ENCODE results near the gene NMRK1.

The NMRK1 gene

DNA sequence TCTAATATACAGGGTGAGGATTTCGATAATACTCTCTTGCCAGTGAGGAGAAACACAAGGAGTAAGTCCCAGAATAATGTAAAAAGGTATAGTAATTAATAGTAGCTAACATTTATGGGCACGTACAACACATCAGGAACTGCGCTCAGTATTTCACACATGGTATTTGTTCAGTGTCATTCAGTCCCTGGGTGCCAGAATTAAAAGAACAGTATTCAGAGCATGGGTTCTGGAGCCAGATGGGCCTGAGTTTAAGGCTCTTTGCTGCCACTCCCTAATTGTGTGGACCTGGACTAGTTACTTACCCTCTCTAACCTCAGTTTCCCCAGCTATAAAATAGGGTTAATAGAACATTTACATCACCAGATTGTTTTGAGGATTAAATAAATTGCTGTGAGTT, 16.7 kb upstream of the NMRK1 start:
- H3K27ac ChIP-seq (ENCODE audit: low read depth in 2 of 2, low read length in 2 of 2): no peak overlapping the region
- no peaks in the 10 kb centered on the region for H3K4me1 ChIP-seq (ENCODE audit: control insufficient read depth in 2 of 2, insufficient read depth in 2 of 2, low read length in 2 of 2)
- no peak overlapping the region for H3K9ac ChIP-seq (ENCODE audit: low read depth in 1 of 2, low read length in 2 of 2)
- no peaks in the 10 kb centered on the region for H3K9me3 ChIP-seq (ENCODE audit: control insufficient read depth in 2 of 2, low read length in 2 of 2)
- no peaks in the 10 kb centered on the region for H3K27me3 ChIP-seq (ENCODE audit: control insufficient read depth in 2 of 2, insufficient read depth in 2 of 2, low read length in 2 of 2)
- H3K4me3 ChIP-seq (ENCODE audit: low read length in 2 of 2): no peak overlapping the region
- H3K36me3 ChIP-seq (ENCODE audit: control insufficient read depth in 2 of 2, insufficient read depth in 2 of 2, low read length in 2 of 2): no peaks in the 10 kb centered on the region

DNA sequence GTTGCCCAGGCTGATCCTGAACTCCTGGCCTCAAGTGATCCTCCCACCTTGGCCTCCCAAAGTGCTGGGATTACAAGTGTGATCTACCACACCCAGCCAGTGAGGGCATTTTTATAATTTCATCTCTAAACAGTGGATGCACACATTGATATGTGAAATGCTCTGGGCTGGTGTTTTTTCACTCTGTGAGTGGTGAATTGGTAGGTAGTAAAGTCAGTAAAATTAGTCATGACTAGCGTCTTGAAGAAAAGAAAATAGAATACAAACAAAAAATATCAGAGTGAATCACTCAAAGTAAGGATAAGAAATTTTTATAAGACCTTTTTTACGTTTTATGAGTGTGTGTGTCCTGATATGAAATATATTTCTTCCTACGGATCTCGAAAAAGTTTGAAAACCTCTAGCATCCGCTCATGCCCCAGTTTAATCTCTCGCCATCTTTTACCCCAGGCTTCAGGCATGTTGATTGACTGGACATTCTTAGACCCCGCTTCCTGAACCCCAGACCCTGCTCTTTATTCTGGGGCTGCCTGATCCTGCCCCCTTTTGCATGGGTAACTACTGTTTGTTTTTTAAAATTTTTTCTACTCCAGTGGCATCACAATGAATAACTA, 14.3 kb upstream of the NMRK1 start:
- H3K4me3 ChIP-seq (ENCODE audit: low read length in 2 of 2): no peak overlapping the region
- no peaks in the 10 kb centered on the region for H3K4me1 ChIP-seq (ENCODE audit: control insufficient read depth in 2 of 2, insufficient read depth in 2 of 2, low read length in 2 of 2)
- H3K9ac ChIP-seq (ENCODE audit: low read depth in 1 of 2, low read length in 2 of 2): no peak overlapping the region
- peaks cover 0 to 2% of the 10 kb centered on the region in 2 donors for H3K36me3 ChIP-seq (ENCODE audit: control insufficient read depth in 2 of 2, insufficient read depth in 2 of 2, low read length in 2 of 2)
- no peaks in the 10 kb centered on the region for H3K9me3 ChIP-seq (ENCODE audit: control insufficient read depth in 2 of 2, low read length in 2 of 2)
- no peaks in the 10 kb centered on the region for H3K27me3 ChIP-seq (ENCODE audit: control insufficient read depth in 2 of 2, insufficient read depth in 2 of 2, low read length in 2 of 2)
- H3K27ac ChIP-seq (ENCODE audit: low read depth in 2 of 2, low read length in 2 of 2): no peak overlapping the region

DNA sequence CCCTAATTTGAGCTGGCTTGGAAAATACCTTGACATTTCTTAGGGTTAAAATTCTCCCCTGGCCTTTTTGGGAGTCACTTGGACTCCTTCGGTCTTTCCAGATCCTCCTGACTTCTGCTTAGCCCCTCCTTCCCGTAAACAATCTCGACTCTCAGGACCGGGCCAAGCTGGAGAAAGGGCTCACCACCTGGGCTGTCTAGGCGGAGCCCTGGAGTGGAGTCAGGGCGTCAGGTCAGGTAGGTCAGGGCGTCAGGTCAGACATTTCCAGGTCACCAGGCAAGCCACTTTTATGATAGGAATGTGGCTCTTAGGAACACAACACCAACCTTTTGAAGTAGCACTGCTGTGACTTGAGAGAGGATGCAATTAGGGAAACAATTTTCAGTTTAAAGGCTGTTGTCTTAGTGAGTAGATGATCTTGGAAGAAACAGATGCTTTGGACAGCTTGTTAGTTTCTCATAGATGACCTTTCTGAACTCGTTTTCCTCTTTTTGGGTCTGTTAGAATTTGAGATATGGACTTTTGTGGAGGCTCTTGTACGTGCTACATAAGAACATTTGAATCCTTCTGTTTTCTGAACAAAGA, 13.1 kb upstream of the NMRK1 start:
- no peak overlapping the region for H3K4me3 ChIP-seq (ENCODE audit: low read length in 2 of 2)
- no peaks in the 10 kb centered on the region for H3K27me3 ChIP-seq (ENCODE audit: control insufficient read depth in 2 of 2, insufficient read depth in 2 of 2, low read length in 2 of 2)
- H3K27ac ChIP-seq (ENCODE audit: low read depth in 2 of 2, low read length in 2 of 2): no peak overlapping the region
- no peaks in the 10 kb centered on the region for H3K9me3 ChIP-seq (ENCODE audit: control insufficient read depth in 2 of 2, low read length in 2 of 2)
- no peak overlapping the region for H3K9ac ChIP-seq (ENCODE audit: low read depth in 1 of 2, low read length in 2 of 2)
- peaks cover 0 to 2% of the 10 kb centered on the region in 2 donors for H3K36me3 ChIP-seq (ENCODE audit: control insufficient read depth in 2 of 2, insufficient read depth in 2 of 2, low read length in 2 of 2)
- no peaks in the 10 kb centered on the region for H3K4me1 ChIP-seq (ENCODE audit: control insufficient read depth in 2 of 2, insufficient read depth in 2 of 2, low read length in 2 of 2)

DNA sequence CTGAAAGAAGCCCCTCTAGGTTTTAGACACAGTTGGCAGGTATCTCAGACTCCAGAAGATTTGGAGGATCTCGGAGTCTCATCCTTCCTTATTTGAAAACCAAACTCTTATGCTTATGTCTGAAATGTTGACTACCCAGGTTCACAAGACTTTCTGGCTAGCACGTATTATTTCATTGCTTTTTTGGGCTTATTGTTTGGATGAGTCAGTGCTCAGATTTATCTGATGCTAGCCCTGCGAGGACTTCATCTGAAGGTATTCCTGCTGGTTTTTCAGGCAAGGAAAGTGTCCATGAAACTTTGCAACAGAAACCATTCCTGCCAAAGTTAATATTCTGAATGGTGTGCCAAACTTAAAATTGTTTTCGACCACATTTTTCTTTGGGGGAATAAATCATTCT, 8.8 kb upstream of the NMRK1 start:
- Histone ChIP-seq H3K27ac (ENCODE audit: low read depth in 2 of 2, low read length in 2 of 2) (no peak overlapping the region), H3K9ac (ENCODE audit: low read depth in 1 of 2, low read length in 2 of 2) (no peak overlapping the region)

DNA sequence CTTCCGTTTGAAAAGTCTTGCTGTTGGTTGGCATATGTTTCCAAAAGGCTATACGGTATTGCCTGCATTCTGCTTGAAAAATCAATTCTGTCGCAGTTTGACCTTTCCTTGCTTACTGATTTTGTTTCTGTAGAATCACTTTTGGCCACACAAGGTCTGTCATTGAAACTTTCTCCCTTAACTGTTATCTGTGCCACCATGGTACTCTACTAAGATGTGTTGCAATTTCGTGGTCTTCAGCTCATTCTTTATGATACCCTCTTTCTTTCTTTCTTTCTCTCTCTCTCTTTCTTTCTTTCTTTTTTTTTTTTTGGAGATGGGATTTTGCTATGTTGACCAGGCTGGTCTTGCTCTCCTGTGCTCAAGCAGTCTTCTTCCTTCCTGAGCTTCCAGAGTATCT, 4.8 kb upstream of the NMRK1 start:
- Histone ChIP-seq H3K36me3 (ENCODE audit: control insufficient read depth in 2 of 2, insufficient read depth in 2 of 2, low read length in 2 of 2) (no peaks in the 10 kb centered on the region), H3K9me3 (ENCODE audit: control insufficient read depth in 2 of 2, low read length in 2 of 2) (no peaks in the 10 kb centered on the region), H3K27ac (ENCODE audit: low read depth in 2 of 2, low read length in 2 of 2) (no peak overlapping the region), H3K9ac (ENCODE audit: low read depth in 1 of 2, low read length in 2 of 2) (no peak overlapping the region), H3K4me3 (ENCODE audit: low read length in 2 of 2) (no peak overlapping the region), H3K4me1 (ENCODE audit: control insufficient read depth in 2 of 2, insufficient read depth in 2 of 2, low read length in 2 of 2) (peaks cover 5 to 11% of the 10 kb centered on the region in 2 donors), H3K27me3 (ENCODE audit: control insufficient read depth in 2 of 2, insufficient read depth in 2 of 2, low read length in 2 of 2) (no peaks in the 10 kb centered on the region)

More for the DNA sequence above, 8.8 kb upstream of the NMRK1 start:
- H3K4me3 ChIP-seq (ENCODE audit: low read length in 2 of 2): no peak overlapping the region
- H3K9me3 ChIP-seq (ENCODE audit: control insufficient read depth in 2 of 2, low read length in 2 of 2): no peaks in the 10 kb centered on the region
- no peaks in the 10 kb centered on the region for H3K27me3 ChIP-seq (ENCODE audit: control insufficient read depth in 2 of 2, insufficient read depth in 2 of 2, low read length in 2 of 2)
- peaks cover 0 to 2% of the 10 kb centered on the region in 2 donors for H3K36me3 ChIP-seq (ENCODE audit: control insufficient read depth in 2 of 2, insufficient read depth in 2 of 2, low read length in 2 of 2)
- peaks cover 3 to 5% of the 10 kb centered on the region in 2 donors for H3K4me1 ChIP-seq (ENCODE audit: control insufficient read depth in 2 of 2, insufficient read depth in 2 of 2, low read length in 2 of 2)

DNA sequence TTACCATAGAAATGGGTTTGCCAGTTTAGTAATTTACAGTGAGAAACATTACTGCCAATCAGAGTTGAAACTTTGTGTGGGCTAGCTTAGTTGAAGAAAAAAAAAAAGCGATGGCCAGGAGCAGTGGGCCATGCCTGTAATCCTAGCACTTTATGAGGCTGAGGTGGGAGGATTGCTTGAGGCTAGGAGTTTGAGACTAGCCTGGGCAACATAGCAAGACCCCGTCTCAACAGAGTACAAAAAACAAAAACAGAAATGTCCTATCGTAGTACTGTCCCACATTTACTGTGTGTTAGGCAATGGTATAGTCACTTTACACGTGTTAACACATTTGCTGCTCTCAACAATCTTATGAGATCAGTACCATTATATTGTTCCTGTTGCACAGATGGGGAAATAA, 2.6 kb upstream of the NMRK1 start:
- Histone ChIP-seq H3K27ac (ENCODE audit: low read depth in 2 of 2, low read length in 2 of 2) (no peak overlapping the region), H3K36me3 (ENCODE audit: control insufficient read depth in 2 of 2, insufficient read depth in 2 of 2, low read length in 2 of 2) (no peaks in the 10 kb centered on the region), H3K27me3 (ENCODE audit: control insufficient read depth in 2 of 2, insufficient read depth in 2 of 2, low read length in 2 of 2) (no peaks in the 10 kb centered on the region), H3K9me3 (ENCODE audit: control insufficient read depth in 2 of 2, low read length in 2 of 2) (no peaks in the 10 kb centered on the region), H3K4me3 (ENCODE audit: low read length in 2 of 2) (peak overlapping the region in 1 of 2 donors; percentile 96), H3K4me1 (ENCODE audit: control insufficient read depth in 2 of 2, insufficient read depth in 2 of 2, low read length in 2 of 2) (peaks cover 14 to 20% of the 10 kb centered on the region in 2 donors), H3K9ac (ENCODE audit: low read depth in 1 of 2, low read length in 2 of 2) (peak overlapping the region in 1 of 2 donors; percentile 6)

DNA sequence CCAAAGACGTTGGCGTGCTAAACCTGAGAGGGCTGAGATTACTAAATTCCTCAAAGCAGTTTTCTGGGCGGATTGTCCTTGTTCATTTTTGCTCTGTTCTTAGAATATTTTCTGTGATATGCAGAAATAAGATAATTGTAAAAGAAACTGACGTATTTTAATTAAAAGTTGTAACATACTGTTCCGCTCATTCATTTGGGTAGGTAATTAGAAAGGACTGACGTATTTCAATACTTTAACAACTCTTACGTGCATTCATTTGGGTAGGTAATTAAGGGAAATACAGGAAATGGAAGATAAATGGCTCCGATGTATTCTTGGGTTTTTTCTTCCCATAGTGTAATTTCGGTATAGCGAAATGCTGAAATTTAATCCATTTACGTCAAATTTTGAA, 1.4 kb upstream of the NMRK1 start:
- Histone ChIP-seq H3K36me3 (ENCODE audit: control insufficient read depth in 2 of 2, insufficient read depth in 2 of 2, low read length in 2 of 2) (no peaks in the 10 kb centered on the region), H3K27me3 (ENCODE audit: control insufficient read depth in 2 of 2, insufficient read depth in 2 of 2, low read length in 2 of 2) (no peaks in the 10 kb centered on the region), H3K9me3 (ENCODE audit: control insufficient read depth in 2 of 2, low read length in 2 of 2) (no peaks in the 10 kb centered on the region), H3K4me3 (ENCODE audit: low read length in 2 of 2) (peak overlapping the region; percentile 86 to 96), H3K9ac (ENCODE audit: low read depth in 1 of 2, low read length in 2 of 2) (peak overlapping the region; percentile 83 to 97), H3K4me1 (ENCODE audit: control insufficient read depth in 2 of 2, insufficient read depth in 2 of 2, low read length in 2 of 2) (peaks cover 14 to 18% of the 10 kb centered on the region in 2 donors), H3K27ac (ENCODE audit: low read depth in 2 of 2, low read length in 2 of 2) (peak overlapping the region; percentile 98 to 99)

DNA sequence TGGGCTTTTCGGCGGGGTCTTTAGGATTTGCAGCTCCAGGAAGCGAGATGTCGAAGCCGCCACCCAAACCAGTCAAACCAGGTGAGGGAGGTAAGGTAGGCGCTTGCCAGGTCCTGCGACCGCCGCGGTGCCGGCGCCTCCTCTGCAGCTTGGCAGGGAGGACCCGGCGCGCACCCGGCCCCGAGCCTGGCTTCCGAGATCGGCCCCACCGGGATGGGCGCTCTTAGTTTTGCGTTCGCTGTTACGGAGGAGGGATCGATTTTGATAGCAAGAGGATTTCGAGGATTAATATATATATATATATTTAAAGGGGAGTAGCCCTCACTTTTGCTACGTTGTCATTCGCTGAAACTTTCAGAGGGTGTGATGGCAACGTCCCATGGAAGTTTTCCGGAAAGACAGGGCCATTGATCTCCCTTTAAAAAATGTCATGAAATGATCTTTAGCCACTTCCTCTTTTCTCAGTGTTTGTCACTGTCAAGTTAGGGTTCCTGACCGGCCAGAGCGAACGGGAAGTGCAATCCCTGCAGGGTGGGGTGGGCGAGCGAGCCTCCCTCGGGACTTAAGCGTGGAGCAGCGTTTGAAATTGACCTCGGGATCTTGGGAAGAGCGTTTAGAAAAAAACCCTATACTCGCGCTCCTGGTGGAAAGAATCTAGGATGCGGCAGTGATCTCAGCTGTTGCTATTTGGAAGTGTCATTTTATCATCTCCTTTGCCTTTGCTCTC, 854 bp upstream of the NMRK1 start:
- peaks cover 12 to 16% of the 10 kb centered on the region in 2 donors for H3K4me1 ChIP-seq (ENCODE audit: control insufficient read depth in 2 of 2, insufficient read depth in 2 of 2, low read length in 2 of 2)
- peak overlapping the region; percentile 98 to 99 for H3K27ac ChIP-seq (ENCODE audit: low read depth in 2 of 2, low read length in 2 of 2)
- H3K9me3 ChIP-seq (ENCODE audit: control insufficient read depth in 2 of 2, low read length in 2 of 2): no peaks in the 10 kb centered on the region
- no peaks in the 10 kb centered on the region for H3K36me3 ChIP-seq (ENCODE audit: control insufficient read depth in 2 of 2, insufficient read depth in 2 of 2, low read length in 2 of 2)
- no peaks in the 10 kb centered on the region for H3K27me3 ChIP-seq (ENCODE audit: control insufficient read depth in 2 of 2, insufficient read depth in 2 of 2, low read length in 2 of 2)
- H3K9ac ChIP-seq (ENCODE audit: low read depth in 1 of 2, low read length in 2 of 2): peak overlapping the region; percentile 83 to 97
- peak overlapping the region; percentile 86 to 96 for H3K4me3 ChIP-seq (ENCODE audit: low read length in 2 of 2)

DNA sequence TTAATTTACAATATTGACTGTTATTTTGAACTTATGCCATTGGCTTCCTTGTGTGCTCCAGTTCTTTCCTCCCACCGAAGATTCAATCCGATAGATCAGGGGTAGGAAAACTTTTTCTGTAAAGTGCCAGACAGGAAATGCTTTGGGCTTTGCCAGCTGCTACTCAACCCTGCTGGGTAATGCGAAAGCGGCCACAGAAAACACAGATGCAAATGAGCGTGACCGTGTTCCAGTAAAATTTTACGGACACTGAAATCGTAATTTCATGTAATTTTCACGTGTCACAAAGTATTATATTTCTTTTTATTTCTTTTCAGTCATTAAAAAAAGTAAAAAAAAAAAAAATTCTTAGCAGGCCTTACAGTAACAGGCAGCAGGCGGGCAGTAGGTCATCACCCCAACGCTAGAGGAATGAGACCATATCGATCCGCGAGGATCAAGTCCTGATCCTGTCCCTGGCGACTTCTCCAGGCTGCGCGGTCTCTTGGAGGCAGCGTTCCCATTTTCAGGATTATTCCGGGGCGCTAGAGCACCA, 599 bp downstream of the NMRK1 start:
- Histone ChIP-seq H3K36me3 (ENCODE audit: control insufficient read depth in 2 of 2, insufficient read depth in 2 of 2, low read length in 2 of 2) (peaks cover 0 to 4% of the 10 kb centered on the region in 2 donors), H3K4me1 (ENCODE audit: control insufficient read depth in 2 of 2, insufficient read depth in 2 of 2, low read length in 2 of 2) (peaks cover 18 to 21% of the 10 kb centered on the region in 2 donors)

More for the DNA sequence above, 599 bp downstream of the NMRK1 start:
- no peaks in the 10 kb centered on the region for H3K27me3 ChIP-seq (ENCODE audit: control insufficient read depth in 2 of 2, insufficient read depth in 2 of 2, low read length in 2 of 2)
- H3K27ac ChIP-seq (ENCODE audit: low read depth in 2 of 2, low read length in 2 of 2): peak overlapping the region; percentile 98 to 99
- H3K9ac ChIP-seq (ENCODE audit: low read depth in 1 of 2, low read length in 2 of 2): peak overlapping the region; percentile 92 to 99
- H3K9me3 ChIP-seq (ENCODE audit: control insufficient read depth in 2 of 2, low read length in 2 of 2): no peaks in the 10 kb centered on the region
- peak overlapping the region; percentile 74 to 93 for H3K4me3 ChIP-seq (ENCODE audit: low read length in 2 of 2)
